Right atrium auricular region (tissue), 2 donors: ENCODE data around the gene SAP25. TPM values are rescaled to one million over a fixed set of nuclear protein-coding genes. Genes with fewer than 3 reads are reported as not detected.
"Not testable (repeated sequence)": the region's sequence is repeated elsewhere in the genome, so short reads cannot be mapped to it uniquely, and the experiment has no call there.

Experiments
- DNase-seq: peaks from one replicate; pipeline ENCODE4 v3.0.0-alpha.2; 2019; ENCODE audit warnings: low spot score
- H3K27ac ChIP-seq, 2 donors: fragments of 200-600 bp; sonication (generic); 1 replicate in 1 of 2; 2 replicates in 1 of 2; pipeline ENCODE4 v1.5.1; 2016 to 2019
- H3K27me3 ChIP-seq, 2 donors: fragments of 200-600 bp; sonication (generic); one replicate each; pipeline versions ENCODE4 v1.5.1 to v1.6.0; 2017 to 2019
- H3K36me3 ChIP-seq: fragments of 200-600 bp; sonication (generic); one replicate; pipeline ENCODE4 v1.5.1; 2016
- H3K4me1 ChIP-seq, 2 donors: fragments of 200-600 bp; sonication (generic); one replicate each; pipeline versions ENCODE4 v1.5.1 to v1.6.0; 2017 to 2019
- H3K4me3 ChIP-seq, 2 donors: fragments of 200-600 bp; sonication (generic); 1 replicate in 1 of 2; 2 replicates in 1 of 2; pipeline ENCODE4 v1.5.1; 2017 to 2019; ENCODE audit warnings: mild to moderate bottlenecking in 1 of 2, moderate library complexity in 1 of 2
- H3K9me3 ChIP-seq, 2 donors: fragments of 200-600 bp; sonication (generic); one replicate each; pipeline ENCODE4 v1.5.1; 2019
- CTCF ChIP-seq, 2 donors: fragments of 200-600 bp; sonication (generic); IDR thresholded peaks; one replicate each; pipeline ENCODE4 v1.5.1; 2019; ENCODE audit warnings: antibody characterized with exemption in 2 of 2
- total RNA-seq, 2 donors: library from RNA; depleted of rRNA; stranded (reverse); fragments of >200 nt; gene quantifications; one replicate each; pipeline ENCODE4 v1.1.0, GENCODE V29; 2016

The SAP25 gene
- total RNA-seq, 2 donors from 2014 or later, result not detected

- peaks cover 0 to 53% of the 10 kb centered on the region in 2 donors for H3K4me1 ChIP-seq
- DNase-seq, result peak; percentile 71
- no peak overlapping the region for H3K4me3 ChIP-seq
Observed at GRCh38 chr7:100545360-100546128, 28.2 kb downstream of the SAP25 start.

GRCh38 chr7:100544967-100545359, 28.7 kb downstream of the SAP25 start:
- Histone ChIP-seq H3K27me3 (no peaks in the 10 kb centered on the region), H3K4me1 (peaks cover 0 to 59% of the 10 kb centered on the region in 2 donors), H3K4me3 (no peak overlapping the region), H3K9me3 (no peaks in the 10 kb centered on the region), H3K36me3 (no peaks in the 10 kb centered on the region), H3K27ac (peak overlapping the region; percentile 85 to 88)
- no peak for TF ChIP-seq CTCF (IDR thresholded peaks at IDR 0.05)
- DNase-seq, result no peak

More at GRCh38 chr7:100545360-100546128, 28.2 kb downstream of the SAP25 start:
- no peak for TF ChIP-seq CTCF (IDR thresholded peaks at IDR 0.05)
- Histone ChIP-seq H3K27me3 (no peaks in the 10 kb centered on the region), H3K36me3 (no peaks in the 10 kb centered on the region), H3K9me3 (no peaks in the 10 kb centered on the region), H3K27ac (peak overlapping the region; percentile 85 to 88)

- Histone ChIP-seq H3K4me3 (no peak overlapping the region), H3K9me3 (no peaks in the 10 kb centered on the region), H3K27ac (peak overlapping the region; percentile 85 to 88), H3K4me1 (peaks cover 0 to 64% of the 10 kb centered on the region in 2 donors), H3K27me3 (no peaks in the 10 kb centered on the region), H3K36me3 (no peaks in the 10 kb centered on the region)
- no peak for TF ChIP-seq CTCF (IDR thresholded peaks at IDR 0.05)
- no peak for DNase-seq
Observed at GRCh38 chr7:100544386-100544785, 29.3 kb downstream of the SAP25 start.

- peak overlapping the region in 1 of 2 donors; percentile 85 for H3K27ac ChIP-seq
- no peak overlapping the region for H3K4me3 ChIP-seq
- TF ChIP-seq CTCF (IDR thresholded peaks at IDR 0.05), result no peak
- H3K4me1 ChIP-seq, result peaks cover 0 to 64% of the 10 kb centered on the region in 2 donors
- DNase-seq, result no peak
- no peaks in the 10 kb centered on the region for H3K36me3 ChIP-seq
- no peaks in the 10 kb centered on the region for H3K9me3 ChIP-seq
- H3K27me3 ChIP-seq, result no peaks in the 10 kb centered on the region
Observed at GRCh38 chr7:100543586-100543985, 30.1 kb downstream of the SAP25 start.

GRCh38 chr7:100541309-100541708, 32.4 kb downstream of the SAP25 start:
- H3K4me3 ChIP-seq, result not testable (repeated sequence)
- H3K4me1 ChIP-seq, result peaks cover 0 to 47% of the 10 kb centered on the region in 2 donors

GRCh38 chr7:100540073-100540723, 33.5 kb downstream of the SAP25 start:
- Histone ChIP-seq H3K4me3 (peak overlapping the region; percentile 69 to 98), H3K27me3 (no peaks in the 10 kb centered on the region), H3K36me3 (no peaks in the 10 kb centered on the region), H3K27ac (no peak overlapping the region), H3K4me1 (peaks cover 0 to 36% of the 10 kb centered on the region in 2 donors), H3K9me3 (no peaks in the 10 kb centered on the region)
- no peak for DNase-seq
- no peak for TF ChIP-seq CTCF (IDR thresholded peaks at IDR 0.05)

More at GRCh38 chr7:100541309-100541708, 32.4 kb downstream of the SAP25 start:
- not testable (repeated sequence) for DNase-seq, H3K36me3 ChIP-seq, H3K27ac ChIP-seq, H3K9me3 ChIP-seq, H3K27me3 ChIP-seq
